Ishikawa (cell line): ENCODE data around the gene DAB1.

Source experiments
- CEBPB ChIP-seq: IDR thresholded peaks from 2 replicates; pipeline ENCODE4 v1.6.1; 2012
- CREB1 ChIP-seq: IDR thresholded peaks from 2 replicates; pipeline ENCODE4 v1.6.1; 2012; ENCODE audit warnings: low read depth
- EGR1 ChIP-seq: IDR thresholded peaks from 2 replicates; pipeline ENCODE4 v1.6.1; 2012
- EP300 ChIP-seq: IDR thresholded peaks from 2 replicates; pipeline ENCODE4 v1.6.1; 2012; ENCODE audit warnings: borderline replicate concordance
- FOXM1 ChIP-seq: IDR thresholded peaks from 2 replicates; pipeline ENCODE4 v1.6.1; 2012; ENCODE audit warnings: low read depth, borderline replicate concordance
- NFIC ChIP-seq: IDR thresholded peaks from 2 replicates; pipeline ENCODE4 v1.6.1; 2012
- RAD21 ChIP-seq: IDR thresholded peaks from 2 replicates; pipeline ENCODE4 v1.6.1; 2012; ENCODE audit warnings: low read depth
- TAF1 ChIP-seq: IDR thresholded peaks from 2 replicates; pipeline ENCODE4 v1.6.1; 2012; ENCODE audit warnings: low read depth, mild to moderate bottlenecking
- TCF12 ChIP-seq: IDR thresholded peaks from 2 replicates; pipeline ENCODE4 v1.6.1; 2012; ENCODE audit warnings: low read depth
- TEAD4 ChIP-seq: IDR thresholded peaks from 2 replicates; pipeline ENCODE4 v1.6.1; 2012
- YY1 ChIP-seq: IDR thresholded peaks from 2 replicates; pipeline ENCODE4 v1.6.1; 2012; ENCODE audit warnings: low read depth
- ZBTB7A ChIP-seq: IDR thresholded peaks from 2 replicates; pipeline ENCODE4 v1.6.1; 2012; ENCODE audit warnings: low read depth
- TF ChIP-seq, protein P1 (sequence below): IDR thresholded peaks from 2 replicates; pipeline ENCODE4 v1.6.1; 2012
- TF ChIP-seq, protein P2 (sequence below): IDR thresholded peaks from 2 replicates; pipeline ENCODE4 v1.6.1; 2012; ENCODE audit warnings: low read depth, mild to moderate bottlenecking
- TF ChIP-seq, protein P3 (sequence below): IDR thresholded peaks from 2 replicates; pipeline ENCODE4 v1.6.1; 2012

DAB1 gene

DNA sequence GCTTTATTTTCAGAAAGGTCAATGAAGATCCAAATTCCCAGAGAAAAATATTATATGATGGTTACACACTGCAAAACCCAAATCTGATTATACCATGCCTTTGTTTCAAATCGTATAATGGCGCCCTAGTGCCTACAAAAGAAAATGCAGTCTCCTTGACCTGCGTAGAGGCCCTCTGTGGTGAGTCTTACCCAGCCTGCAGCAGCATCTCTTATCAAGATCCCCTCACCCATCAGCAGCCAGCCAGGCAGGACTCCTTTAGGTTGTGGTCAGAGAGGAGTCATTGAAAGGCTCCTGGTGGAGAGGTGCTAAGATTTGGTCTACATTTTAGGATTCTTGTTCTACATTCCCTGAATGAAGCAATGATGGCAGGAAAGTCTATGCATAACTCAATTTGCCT, 23.7 kb upstream of the DAB1 start:
- TF ChIP-seq, protein P1, sequence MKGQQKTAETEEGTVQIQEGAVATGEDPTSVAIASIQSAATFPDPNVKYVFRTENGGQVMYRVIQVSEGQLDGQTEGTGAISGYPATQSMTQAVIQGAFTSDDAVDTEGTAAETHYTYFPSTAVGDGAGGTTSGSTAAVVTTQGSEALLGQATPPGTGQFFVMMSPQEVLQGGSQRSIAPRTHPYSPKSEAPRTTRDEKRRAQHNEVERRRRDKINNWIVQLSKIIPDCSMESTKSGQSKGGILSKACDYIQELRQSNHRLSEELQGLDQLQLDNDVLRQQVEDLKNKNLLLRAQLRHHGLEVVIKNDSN, result no peak
- TF ChIP-seq ZBTB7A (no peak), TAF1 (no peak), CREB1 (no peak), EGR1 (no peak), CEBPB (no peak), NFIC (no peak), EP300 (no peak), TEAD4 (no peak), FOXM1 (no peak), RAD21 (no peak), YY1 (no peak), TCF12 (no peak)
- TF ChIP-seq, protein P2, sequence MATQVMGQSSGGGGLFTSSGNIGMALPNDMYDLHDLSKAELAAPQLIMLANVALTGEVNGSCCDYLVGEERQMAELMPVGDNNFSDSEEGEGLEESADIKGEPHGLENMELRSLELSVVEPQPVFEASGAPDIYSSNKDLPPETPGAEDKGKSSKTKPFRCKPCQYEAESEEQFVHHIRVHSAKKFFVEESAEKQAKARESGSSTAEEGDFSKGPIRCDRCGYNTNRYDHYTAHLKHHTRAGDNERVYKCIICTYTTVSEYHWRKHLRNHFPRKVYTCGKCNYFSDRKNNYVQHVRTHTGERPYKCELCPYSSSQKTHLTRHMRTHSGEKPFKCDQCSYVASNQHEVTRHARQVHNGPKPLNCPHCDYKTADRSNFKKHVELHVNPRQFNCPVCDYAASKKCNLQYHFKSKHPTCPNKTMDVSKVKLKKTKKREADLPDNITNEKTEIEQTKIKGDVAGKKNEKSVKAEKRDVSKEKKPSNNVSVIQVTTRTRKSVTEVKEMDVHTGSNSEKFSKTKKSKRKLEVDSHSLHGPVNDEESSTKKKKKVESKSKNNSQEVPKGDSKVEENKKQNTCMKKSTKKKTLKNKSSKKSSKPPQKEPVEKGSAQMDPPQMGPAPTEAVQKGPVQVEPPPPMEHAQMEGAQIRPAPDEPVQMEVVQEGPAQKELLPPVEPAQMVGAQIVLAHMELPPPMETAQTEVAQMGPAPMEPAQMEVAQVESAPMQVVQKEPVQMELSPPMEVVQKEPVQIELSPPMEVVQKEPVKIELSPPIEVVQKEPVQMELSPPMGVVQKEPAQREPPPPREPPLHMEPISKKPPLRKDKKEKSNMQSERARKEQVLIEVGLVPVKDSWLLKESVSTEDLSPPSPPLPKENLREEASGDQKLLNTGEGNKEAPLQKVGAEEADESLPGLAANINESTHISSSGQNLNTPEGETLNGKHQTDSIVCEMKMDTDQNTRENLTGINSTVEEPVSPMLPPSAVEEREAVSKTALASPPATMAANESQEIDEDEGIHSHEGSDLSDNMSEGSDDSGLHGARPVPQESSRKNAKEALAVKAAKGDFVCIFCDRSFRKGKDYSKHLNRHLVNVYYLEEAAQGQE, result no peak
- TF ChIP-seq, protein P3, sequence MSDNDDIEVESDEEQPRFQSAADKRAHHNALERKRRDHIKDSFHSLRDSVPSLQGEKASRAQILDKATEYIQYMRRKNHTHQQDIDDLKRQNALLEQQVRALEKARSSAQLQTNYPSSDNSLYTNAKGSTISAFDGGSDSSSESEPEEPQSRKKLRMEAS, result no peak

DNA sequence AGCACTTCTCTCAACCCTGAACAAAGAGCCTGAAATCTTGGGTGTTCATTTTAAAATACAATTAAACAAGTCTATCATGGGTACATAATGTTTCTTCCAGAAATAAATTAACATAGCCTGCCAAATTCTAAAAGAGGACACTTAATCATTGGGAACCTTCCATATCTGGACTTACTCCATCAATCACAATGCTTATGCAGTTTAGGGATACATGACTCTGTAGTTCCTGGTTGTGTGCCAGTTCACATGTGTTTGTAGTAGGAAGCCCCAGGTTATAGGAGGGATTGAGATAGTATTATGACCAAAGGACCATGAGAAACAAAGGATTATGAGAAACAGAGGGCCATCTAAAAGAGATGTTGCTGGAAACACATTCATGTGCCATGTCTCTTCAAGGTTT, 19.1 kb upstream of the DAB1 start:
- TF ChIP-seq NFIC, result no peak
- TF ChIP-seq RAD21, result no peak
- TF ChIP-seq, protein P3, result no peak
- no peak for TF ChIP-seq TEAD4
- no peak for TF ChIP-seq EGR1
- TF ChIP-seq TAF1, result no peak
- TF ChIP-seq, protein P2, result no peak

DNA sequence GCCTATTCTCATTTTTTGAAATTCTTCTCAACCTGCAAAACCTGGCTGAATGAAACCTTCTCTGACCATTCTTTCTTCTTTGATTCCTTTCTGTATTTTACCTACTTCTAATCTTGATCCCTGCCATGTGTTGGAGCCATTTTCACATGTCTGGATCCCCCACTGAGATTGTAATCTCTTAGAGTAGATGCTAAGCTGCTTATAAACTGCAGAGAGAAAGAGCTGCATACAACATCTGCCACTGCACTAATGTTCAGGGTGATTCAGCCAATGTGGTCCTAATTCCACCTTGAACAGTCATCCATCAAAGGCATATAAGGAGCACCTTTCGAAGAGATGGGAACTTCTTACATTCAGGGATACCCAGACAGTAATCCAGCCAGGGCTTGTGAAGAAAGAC, 16.2 kb upstream of the DAB1 start:
- TF ChIP-seq YY1 (no peak), CEBPB (no peak), EP300 (no peak), RAD21 (no peak), TAF1 (no peak), TCF12 (no peak)
- TF ChIP-seq, protein P1, result no peak
- TF ChIP-seq, protein P3, result no peak
- TF ChIP-seq, protein P2, result no peak

DNA sequence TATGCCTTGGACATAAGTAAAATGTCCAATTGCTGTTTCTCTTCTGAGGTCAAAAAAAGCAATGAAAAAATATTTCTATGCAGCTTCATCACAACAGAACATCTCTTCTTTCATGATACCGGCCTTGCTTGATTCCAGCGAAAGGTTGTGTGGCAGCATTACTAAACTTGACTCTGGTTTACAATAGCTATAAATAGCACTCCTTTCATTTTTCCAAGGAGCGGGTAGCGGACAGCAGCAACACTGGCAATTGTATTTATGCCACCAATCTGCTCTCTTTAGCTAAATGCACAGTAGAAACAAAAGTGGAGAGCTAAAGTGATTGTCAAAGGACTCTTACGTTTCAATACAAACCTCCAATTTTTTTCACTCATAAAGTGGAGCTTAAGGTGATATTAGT, 7.5 kb upstream of the DAB1 start:
- TF ChIP-seq EP300 (no peak), RAD21 (no peak), ZBTB7A (no peak), EGR1 (no peak), NFIC (no peak), CEBPB (no peak), FOXM1 (no peak), TAF1 (no peak), YY1 (no peak), TCF12 (no peak), TEAD4 (no peak)
- TF ChIP-seq, protein P3, result no peak
- TF ChIP-seq, protein P1, result no peak
